NCI-H2196 (cell line): ENCODE data around the gene PSAP.

Experiments used
- DNase-seq: peaks from one replicate; lab custom pipeline; 2025; ENCODE audit not compliant: unreplicated experiment; lab: John Stamatoyannopoulos, UW

Gene PSAP

DNA sequence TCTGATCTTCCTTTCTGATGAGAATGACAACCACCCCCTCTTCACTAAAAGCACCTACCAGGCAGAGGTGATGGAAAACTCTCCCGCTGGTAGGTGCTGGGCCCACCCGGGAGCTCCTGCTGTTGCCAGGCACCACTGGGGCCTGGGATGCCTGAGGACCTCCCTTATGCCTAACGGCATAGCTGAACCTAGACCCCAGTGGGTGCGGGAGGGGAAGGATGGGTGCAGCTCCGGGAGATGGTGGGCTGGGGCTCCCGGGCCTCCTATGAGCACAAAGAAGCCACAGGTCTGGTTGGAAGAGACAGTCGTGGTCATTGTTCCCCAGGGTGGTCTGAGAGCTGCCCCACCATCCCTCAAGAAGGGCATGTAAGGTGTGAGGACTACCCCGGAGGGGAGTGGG is 62.1 kb downstream of the PSAP start:
- no peak for DNase-seq

DNA sequence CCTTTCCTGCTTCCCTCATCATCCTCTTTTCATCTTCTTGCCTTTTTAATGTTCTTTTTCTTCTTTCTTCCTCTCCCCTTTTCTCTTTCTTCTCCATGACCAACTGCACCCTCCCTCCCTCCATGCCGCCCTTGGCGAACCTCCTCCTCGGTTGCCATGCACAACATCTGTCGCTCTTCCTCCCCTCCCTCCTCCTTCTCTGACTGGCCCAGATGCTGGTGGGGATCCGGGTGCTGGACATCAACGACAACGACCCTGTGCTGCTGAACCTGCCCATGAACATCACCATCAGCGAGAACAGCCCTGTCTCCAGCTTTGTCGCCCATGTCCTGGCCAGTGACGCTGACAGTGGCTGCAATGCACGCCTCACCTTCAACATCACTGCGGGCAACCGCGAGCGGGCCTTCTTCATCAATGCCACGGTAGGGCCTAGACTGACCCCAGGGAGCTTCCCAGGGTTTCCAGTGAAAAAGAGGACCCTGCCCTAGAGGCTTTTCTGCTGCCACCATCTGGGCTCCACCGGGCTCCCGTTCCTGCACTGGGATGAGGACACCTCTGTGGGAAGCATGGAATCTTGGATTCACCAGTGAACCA is 66.3 kb downstream of the PSAP start:
- DNase-seq: no peak

DNA sequence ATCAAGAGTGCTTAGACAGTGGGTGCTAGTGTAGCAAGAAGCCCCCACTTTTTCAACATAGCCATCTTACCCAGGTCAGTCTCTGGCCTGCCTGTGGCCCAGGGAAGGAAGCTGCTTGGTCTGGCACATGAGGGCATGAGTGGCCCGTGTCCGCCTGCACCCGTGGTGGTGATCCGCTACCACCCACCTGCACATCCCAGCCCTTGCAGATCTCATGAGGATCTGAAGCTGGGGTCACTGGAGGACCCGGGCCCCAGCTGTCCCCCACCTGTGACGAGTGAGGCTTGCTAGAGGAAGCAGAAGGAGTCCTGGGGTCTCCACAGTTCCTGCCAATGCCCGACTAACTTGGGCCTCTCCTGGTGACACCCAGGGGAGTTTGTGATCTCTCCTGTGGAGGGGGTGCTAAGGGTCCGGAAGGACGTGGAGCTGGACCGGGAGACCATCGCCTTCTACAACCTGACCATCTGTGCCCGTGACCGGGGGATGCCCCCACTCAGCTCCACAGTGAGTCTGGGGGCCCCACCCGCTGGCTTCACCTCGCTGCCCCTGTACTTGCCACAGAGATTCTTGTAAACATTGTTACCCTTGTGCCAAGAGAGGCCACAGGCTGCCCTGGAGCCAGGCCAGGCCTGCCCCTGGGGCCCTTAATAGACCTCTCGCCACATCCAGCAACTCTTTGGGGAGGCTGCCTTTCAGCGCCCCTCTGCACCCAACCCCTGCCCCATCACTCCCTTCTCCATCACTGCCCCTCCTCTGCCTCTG is 67.0 kb downstream of the PSAP start:
- no peak for DNase-seq

DNA sequence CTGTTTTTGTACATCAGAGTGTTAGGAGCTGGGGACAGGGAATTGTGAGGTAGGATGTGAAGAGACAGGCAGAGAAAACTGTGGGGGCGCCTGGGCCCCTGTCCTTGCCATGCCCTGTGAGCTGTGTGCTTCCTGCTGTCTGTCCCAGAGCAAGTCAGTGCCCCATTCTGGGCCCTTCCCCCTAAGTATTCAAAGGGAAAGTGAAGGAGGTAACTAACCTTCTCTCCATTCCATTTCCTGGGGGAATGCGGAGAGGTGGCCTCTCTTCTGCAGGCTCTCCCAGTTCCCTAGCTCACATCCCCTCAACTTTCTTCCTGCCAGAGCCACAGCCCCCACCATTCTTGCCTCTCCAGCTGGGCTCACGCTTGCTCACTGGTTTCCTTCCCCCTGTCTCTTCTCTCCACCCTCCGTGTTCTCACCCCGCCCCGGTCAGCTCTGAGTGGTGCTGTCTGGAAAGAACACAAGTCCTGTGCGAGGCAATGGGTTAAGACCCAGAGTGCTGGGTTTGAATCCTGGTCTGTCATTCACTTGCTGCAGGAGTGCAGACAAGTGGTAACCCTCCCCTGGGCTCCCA is 68.0 kb downstream of the PSAP start:
- no peak for DNase-seq

DNA sequence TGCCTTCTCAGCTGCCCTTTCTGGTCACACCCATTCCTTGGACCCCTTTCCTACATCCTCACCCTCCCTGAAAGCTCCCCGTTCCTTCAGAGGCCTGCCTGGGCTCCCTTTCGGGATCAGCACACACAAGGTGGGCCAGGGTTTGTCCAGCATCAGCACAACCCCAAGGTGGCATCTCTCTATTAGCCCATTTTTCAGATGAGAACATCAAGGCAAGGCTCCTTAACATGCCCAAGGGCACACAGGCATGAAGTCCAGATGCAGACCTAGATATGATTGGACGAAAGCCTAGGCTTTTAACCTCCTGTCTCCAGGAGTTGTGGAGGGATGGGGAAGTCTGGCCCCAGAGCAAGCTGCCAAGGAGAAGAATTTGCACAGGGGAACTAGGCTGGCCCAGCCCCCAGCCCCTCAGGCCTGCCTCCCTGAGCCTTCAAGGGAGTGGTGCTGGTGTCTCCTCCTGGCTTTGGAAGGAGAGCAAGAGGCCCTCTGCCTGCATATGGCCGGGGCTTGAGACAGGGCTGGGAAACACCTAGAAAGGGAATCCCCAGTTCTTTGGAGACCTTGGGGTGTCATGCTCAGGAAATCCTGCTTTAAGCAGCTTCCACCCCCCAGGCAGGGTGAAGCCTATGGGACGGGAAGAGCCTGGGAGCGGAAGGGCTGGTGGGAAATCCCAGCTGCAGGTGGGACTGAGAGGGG is 68.7 kb downstream of the PSAP start:
- DNase-seq: no peak

DNA sequence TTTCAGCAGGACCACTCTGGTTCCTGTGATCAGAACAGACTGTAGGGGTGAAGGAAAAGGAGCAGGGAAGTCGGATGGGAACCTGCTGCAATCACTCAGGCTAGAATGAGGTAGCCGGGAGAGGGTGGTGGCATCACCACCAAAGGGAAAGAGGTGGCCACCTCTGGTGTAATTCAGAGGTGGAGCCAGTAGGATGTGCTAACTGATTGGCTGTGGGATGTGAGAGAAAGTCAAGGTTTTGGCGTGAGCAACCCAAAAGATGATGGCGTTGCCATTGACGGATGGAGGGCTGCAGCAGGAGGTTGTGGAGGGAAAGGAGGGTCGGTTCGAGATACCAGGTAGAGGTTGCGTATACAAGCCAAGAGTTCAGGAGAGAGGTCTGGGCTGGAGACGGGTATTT is 70.3 kb downstream of the PSAP start:
- no peak for DNase-seq

DNA sequence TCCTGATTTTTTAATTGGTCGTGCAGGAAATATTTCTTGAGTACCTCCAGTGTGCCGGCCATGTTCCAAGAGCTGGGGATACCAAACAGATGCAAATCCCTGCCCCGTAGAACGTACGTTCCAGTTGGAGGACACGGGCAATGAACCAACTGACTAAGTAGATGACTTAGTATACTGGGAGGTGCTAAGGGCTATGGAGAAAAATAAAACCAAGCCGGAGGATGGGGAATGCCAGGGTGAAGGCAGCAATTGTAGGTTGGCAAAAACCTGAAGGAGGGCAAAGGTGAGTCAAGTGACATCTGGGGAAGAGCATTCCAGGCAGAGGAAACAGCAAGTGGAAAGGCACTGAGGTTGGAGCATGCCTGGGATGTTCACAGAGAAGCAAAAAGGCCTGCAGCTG is 70.9 kb downstream of the PSAP start:
- DNase-seq: no peak

DNA sequence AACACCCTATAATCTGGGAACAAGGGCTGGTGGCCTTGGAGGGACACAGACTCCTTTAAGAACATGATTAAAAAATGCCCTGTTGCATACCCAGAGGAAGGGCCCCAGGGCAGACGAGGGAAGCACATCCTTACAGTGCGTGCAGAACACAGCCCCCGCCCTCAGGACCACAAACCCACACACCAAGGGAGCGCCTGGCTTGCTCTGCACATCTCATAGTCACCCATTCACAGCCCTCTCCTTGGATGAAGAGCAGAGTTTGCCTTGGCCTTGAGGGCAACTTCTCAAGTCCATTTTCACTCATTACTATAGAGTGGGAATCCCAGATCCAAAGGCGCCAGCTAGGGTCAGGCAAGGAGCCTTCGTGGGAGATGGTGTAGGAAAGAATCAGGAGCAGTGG is 71.4 kb downstream of the PSAP start:
- no peak for DNase-seq

DNA sequence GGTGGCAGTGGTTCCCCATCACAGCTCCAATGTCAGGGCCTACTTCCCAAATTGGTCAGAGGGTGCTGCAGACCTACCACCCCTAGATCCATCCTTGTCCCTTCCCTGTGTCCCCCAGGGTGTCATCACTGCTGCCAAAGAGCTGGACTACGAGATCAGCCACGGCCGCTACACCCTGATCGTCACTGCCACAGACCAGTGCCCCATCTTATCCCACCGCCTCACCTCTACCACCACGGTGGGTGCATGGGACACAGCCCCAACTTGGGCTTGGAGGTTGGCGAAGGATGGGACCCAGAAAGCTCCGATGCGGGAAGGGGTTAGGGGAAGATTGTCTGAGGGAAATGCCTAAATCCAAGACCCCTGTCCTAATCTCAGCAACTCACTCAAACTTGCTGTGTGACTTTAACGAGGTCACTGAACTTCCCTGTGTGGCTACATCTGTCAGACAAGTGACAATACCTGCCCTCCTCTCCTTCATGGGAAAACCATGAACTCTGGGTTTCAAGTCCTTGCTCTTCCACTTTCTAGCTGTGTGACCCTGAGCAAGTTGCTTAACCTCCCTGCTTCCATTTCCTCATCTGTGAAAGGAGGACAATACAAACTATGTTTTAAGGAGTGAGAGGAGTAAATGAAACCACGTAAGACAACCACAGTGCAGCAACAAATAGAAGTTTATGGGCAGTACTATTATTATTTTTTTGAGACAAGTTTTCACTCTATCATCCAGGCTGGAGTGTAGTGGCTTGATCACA is 72.8 kb downstream of the PSAP start:
- no peak for DNase-seq

DNA sequence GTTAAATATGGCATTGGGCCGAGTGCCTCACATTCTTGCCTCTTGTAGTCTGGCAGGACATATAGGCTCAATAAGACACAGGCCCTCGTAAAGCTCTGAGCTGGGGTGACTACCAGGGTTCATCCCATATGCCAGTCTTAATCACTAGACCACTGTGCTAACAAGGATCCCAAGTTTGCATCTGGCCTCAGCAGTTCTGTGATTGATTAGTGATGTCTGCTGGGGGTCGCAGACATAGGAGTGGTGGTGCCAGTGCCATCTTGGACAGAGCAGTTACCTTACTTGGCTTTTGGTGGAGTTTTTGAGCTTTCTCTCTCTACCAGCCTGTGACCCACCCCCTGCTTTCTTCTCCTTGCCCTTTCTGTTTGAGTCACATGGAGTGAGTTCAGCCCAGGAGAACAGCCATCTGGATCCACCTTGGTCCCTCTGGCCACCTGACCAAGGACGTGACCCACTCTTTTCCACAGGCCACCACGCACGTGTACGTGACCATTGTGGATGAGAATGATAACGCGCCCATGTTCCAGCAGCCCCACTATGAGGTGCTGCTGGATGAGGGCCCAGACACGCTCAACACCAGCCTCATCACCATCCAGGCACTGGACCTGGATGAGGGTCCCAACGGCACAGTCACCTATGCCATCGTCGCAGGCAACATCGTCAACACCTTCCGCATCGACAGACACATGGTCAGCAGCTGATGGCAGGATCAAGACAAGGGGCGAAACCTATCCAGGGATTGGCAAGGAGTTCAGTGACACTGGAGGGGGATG is 73.7 kb downstream of the PSAP start:
- DNase-seq: no peak

DNA sequence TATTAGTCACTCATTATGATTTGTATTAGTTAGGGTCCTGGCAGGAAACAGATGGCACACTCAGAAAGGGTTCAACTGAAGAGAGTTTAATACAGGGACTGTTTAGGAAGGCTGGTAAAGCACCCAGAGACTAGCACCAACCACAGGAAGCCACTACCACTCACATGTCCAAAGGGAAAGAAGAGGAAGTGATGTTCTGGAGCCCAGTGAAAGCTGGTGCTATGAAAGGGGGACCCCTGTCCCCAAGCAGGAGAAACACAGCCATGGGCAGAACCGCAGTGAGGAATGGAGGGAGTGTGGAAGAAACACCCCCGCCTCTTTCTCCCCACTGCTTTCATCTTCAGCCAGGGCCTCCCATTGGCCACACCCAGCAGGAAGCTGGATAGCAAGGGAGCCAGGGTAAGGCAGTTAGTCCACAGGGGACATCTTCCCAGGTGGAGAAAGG is 74.5 kb downstream of the PSAP start:
- no peak for DNase-seq

DNA sequence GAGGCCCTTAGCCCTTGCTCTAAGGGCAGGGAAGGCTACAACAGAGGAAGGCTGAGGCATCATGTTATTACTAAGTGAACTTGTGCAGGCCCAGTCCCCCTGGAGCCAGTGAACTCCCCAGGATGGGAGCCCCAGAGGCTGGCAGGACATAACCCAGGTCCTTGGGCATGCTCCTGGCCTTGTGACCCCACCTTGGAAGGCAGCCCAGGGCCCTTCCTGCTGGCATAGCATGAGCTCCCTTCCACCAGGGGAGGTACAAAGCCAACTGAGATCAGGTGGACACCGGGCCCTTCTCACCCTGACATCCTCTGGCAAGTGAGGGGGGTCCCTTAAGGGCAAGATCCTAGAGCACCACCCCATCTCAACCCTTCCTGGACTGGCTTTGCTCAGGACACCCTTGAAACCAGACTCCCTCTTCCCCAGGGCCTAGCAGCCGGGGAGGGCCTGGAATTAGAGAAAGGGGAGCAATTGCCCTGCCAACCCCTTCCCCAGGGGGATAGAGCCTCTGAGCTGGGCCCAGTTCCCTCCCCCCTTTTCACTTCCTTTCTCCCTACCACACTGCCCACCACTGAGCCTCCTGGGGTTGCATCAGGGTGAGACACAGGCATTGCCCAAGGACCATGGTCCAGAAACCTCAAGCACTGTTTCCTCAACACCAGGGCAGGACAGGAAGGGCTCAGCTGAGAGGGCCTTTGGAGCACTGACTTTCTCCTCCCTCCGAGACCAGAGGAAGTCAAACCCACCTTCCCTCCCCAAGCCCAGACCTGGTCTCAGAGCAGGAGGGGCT is 75.9 kb downstream of the PSAP start:
- DNase-seq: no peak

DNA sequence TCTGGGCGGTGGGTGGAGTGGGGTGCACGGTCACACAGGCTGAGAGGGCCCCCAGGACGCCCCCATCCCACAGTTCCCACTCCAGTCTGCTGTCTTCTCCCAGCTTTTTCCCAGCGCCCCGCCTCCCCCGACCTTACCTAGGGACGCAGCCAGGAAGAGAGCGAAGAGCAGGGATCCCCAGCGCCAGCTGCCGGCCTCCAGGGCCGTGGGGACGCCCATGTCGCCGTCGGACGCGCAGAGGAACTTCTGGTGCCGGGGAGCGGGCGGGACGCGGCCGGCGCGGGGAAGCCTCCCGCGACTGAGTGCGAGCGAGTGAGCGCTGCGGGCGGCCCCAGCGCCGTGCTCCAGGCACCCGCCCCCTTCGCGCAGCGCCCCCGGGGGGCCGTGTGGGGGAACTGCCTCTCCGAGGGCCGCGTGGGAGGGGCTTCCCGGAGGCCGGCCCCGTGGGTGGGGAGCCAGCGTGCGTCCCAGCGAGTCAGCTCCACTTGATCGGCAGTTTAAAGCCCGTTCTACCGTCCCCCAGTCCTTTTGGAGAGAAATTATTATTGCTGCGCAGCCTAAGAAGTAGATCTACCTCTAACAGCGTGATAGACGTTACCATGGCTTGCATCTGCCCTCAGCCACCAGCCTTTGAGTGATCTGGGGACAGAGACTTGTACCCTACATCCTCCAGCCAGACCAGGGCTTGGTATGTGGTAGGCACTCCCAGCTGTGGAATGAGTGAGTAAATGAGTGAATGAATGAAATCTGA is 77.7 kb downstream of the PSAP start, which contains the start of gene VSIR:
VSIR (minus strand) TSS at position 300 of the 751 bp plus-strand sequence; CDS start at position 219, 81 bp downstream.
- DNase-seq: peak; percentile 57

DNA sequence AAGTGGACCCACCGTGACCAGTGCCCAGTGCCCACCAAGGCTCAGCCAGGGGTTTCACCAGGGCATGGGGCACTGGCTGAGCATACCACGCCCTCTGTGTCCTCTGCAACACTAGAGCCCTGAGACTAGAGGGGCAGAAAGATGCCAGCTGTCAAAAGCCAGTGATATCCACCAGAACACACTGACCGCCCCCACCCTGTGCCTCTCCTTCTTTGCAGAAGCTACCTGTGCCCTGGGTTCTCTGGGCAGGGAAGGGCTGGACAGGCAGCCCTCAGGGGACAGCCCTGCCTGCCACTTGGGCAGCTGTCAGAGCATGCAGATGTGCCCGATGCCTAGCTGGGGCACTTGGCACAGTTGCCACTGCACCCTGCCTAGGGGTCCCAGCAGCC is 78.2 kb downstream of the PSAP start:
- no peak for DNase-seq

DNA sequence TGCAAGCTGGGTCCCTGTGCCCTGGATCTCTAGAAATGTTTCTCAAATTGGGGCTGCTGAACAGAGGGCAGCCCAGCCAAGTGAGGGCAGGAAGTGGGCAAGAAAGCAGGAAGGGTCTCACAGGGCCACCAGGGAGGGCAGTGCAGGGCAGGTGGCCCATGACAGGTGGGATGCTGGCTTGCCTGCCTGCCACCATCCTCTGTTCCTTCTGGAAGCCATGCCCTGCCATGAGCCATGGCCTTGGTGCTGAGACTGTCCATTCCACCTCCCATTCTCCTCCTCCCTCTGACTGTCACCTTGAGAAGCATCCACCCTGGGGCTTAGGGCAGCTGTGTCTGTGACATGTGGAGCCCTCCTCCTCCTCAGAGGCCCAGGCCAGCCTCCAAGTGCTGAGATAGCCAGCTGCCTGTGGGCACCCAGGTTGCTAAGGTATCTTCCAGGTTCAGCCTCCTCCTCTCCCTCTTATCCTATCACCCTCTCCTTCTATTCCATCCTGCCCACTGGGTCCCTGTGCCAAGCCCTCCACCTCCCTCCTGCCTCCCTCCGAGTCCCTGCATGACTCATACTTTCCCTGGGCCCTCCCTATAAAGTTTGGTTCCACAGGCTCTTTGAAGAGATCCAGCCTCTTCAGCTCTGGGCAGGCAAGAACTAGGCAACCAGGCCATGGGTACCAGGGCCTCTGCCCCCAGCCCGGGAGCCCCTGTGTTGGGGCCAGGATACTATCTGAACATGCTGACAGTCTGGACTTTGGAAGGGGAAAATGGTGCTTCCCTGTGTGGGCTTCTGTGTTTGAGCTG is 79.0 kb downstream of the PSAP start:
- peak; percentile 36 for DNase-seq

DNA sequence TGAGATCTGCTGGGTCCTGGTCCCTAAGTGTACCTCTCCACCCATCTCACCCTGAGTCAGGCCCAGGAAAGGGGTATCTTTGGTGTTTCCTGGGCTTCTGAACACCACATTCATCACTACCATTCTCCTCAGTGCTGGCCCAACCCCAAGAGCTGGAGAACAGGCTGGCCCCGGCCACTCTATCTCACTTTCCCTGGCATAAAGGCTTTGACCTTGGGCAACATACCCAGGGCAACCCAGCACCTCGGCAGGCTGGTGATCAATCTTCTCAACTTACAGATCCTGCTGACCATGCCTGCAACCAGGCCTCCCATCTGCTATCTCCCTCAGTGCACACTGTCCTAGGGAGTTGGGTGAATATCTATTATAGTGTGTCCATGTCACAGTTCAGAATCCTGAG is 79.8 kb downstream of the PSAP start:
- no peak for DNase-seq

DNA sequence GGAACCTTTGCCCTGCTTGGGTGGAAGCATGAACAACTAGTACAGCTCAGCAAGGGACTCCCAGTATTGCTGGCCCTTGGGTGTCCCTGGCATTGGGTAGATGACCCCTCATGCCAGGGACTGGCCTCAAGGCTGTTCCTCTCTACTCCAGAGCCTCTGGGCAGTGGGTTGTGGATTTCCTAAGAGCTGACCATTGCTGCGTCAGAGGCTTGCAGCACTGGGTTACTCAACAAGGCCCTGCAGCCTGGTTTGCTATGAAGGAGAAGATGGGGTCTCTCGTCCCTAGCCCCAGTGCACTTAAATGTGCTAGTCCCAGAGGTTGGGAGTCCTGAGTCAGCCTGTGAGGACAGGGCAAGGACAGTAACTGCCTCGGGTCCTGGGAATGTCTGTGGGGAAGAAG is 80.3 kb downstream of the PSAP start:
- DNase-seq: no peak

DNA sequence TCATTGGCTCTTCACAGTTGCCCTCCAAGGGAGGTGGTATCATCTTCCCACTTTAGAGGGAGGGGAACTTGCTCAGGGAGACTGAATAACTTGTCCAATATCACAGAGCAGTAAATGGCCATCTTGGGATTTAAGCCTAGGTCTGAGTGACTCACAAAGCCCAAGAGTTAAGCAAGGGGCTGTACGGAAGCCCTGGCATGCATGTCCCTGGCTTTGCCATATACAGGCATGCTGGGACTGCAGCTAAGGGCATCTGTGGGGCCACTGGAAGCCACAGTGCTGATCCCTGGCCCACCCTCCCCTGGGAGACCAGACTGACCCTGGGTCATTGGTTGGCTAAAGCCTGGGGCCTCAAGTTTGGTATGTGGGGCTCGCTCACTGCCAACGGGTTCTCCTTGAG is 80.8 kb downstream of the PSAP start:
- DNase-seq: no peak
